GM19351 (cell line): ENCODE measurements around the gene PKN1.
"Not testable (repeated sequence)": the region's sequence is repeated elsewhere in the genome, so short reads cannot be mapped to it uniquely, and the experiment has no call there.

Source experiments
- ATAC-seq: cut with Tn5 transposase; IDR thresholded peaks from one replicate; pipeline ENCODE4 v1.9.1; 2021; ENCODE audit warnings: mild to moderate bottlenecking, moderate library complexity; ENCODE audit not compliant: unreplicated experiment

Gene PKN1

DNA sequence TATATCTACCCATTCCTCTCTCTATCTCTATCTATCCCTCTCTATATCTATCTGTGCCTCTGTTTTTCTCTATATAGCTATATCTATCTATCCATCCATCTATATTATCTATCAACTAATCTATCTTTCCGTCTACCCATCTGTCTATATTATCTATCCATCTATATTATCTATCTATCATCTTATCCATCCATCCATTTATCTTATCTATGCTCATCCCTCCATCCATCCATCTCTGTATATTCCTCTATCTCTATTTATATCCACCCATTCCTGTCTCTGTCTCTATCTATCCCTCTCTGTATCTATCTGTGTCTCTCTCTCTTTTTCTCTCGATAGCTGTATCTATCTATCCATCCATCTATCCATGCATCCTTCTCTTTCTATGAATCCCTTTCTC lies 27.8 kb downstream of the PKN1 start:
- no peak for ATAC-seq

DNA sequence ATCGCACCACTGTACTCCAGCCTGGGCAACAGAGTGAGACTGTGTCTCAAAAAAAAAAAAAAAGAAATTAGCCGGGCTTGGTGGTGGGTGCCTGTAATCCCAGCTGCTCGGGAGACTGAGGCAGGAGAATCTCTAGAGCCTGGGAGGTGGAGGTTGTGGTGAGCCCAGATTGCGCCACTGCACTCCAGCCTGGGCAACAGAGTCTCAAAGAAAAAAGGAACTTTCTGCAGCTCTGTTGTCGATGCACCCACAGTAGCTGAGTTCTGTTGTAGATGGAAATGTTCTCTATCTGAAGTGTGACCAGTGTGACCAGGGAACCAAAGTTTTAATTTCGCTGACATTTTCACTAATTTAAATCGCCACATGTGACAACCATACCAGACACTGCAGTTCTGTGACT lies 29.3 kb downstream of the PKN1 start:
- ATAC-seq: not testable (repeated sequence)

DNA sequence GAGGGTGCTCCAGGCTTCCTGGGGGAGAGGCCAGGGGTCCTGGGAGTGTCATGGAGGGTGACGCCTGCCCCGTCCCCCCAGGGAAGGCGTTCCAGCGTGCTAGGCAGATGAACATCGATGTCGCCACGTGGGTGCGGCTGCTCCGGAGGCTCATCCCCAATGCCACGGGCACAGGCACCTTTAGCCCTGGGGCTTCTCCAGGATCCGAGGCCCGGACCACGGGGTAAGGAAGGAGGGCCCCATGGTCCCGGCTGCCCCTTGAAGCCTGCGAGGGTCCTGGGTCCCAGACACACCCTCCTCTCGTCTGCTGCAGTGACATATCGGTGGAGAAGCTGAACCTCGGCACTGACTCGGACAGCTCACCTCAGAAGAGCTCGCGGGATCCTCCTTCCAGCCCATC lies 30.6 kb downstream of the PKN1 start:
- no peak for ATAC-seq

DNA sequence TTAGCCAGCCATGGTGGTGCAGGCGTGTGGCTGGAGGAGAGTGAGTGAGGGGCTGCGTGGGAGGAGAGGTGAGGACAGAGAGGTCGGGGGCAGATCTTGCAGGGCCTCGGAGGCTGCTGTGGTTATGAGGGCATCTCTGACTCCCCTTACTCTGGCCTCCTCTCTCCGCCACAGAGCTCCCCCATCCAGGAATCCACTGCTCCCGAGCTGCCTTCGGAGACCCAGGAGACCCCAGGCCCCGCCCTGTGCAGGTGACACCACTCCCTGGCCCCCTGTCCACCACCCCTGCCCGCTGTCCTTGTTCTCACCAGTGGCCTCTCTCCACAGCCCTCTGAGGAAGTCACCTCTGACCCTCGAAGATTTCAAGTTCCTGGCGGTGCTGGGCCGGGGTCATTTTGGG lies 34.3 kb downstream of the PKN1 start:
- ATAC-seq: no peak

DNA sequence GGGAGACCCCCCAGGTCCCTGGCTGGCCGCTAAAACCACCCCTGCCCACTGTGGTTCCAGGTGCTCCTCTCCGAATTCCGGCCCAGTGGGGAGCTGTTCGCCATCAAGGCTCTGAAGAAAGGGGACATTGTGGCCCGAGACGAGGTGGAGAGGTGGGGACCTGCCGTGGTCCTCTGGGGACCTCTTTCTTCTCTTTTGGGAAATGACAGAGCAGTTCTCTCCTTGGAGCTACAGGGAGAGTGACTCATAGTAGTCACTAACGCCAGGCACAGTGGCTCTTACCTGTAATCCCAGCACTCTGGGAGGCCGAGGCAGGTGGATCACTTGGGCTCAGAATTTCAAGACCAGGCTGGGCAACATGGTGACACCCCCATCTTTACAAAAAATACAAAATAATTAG lies 34.7 kb downstream of the PKN1 start:
- ATAC-seq: no peak

DNA sequence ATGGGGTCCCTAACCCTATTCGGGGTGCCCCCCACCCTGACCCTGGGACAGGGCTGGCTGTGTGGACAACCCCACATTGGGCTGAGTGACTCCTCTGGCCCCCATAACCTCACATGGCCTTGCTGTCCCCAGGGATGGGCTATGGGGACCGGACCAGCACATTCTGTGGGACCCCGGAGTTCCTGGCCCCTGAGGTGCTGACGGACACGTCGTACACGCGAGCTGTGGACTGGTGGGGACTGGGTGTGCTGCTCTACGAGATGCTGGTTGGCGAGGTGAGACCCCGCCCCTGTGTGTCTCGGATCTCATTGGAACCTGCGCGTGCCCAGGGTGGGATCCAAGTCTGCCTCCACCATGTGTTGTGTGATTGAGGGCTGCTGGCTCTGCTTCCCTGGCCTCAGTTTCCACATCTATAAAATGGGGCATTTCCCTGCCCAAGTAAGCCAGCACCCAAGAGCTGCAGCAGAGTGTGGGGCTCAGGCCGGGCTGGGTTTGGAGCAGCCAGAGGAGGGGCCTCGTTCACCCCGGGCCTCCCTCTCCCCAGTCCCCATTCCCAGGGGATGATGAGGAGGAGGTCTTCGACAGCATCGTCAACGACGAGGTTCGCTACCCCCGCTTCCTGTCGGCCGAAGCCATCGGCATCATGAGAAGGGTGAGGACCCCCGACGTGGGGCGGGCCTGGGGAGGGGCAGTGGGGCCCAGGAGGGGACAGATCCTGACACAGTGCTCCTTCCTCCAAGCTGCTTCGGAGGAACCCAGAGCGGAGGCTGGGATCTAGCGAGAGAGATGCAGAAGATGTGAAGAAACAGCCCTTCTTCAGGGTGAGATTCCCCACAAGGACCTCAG lies 37.1 kb downstream of the PKN1 start:
- no peak for ATAC-seq

DNA sequence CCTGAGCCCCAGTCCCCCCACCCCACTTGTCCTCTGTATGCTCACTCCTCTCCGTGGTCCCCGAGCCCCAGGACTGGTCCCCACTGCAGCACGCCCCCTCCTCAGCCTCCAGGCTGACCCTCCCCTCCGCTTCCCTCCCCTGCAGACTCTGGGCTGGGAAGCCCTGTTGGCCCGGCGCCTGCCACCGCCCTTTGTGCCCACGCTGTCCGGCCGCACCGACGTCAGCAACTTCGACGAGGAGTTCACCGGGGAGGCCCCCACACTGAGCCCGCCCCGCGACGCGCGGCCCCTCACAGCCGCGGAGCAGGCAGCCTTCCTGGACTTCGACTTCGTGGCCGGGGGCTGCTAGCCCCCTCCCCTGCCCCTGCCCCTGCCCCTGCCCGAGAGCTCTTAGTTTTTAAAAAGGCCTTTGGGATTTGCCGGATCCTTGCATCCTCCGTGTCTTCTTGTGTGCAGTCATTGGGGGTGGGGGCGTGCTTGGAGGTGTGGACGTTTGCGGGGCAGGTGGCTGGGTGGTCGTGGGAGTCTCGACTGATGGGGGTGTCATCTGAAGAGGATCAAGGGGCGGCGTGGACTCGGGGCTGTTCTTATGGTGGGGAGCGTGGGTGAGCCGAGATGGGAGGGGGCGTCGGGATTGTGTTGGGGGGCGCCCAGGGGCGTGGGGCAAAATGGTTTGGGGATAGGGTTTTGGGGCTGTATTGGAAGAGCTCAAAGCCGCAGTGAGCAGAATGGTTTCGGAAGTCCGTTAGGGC lies 38.5 kb downstream of the PKN1 start:
- ATAC-seq: no peak

DNA sequence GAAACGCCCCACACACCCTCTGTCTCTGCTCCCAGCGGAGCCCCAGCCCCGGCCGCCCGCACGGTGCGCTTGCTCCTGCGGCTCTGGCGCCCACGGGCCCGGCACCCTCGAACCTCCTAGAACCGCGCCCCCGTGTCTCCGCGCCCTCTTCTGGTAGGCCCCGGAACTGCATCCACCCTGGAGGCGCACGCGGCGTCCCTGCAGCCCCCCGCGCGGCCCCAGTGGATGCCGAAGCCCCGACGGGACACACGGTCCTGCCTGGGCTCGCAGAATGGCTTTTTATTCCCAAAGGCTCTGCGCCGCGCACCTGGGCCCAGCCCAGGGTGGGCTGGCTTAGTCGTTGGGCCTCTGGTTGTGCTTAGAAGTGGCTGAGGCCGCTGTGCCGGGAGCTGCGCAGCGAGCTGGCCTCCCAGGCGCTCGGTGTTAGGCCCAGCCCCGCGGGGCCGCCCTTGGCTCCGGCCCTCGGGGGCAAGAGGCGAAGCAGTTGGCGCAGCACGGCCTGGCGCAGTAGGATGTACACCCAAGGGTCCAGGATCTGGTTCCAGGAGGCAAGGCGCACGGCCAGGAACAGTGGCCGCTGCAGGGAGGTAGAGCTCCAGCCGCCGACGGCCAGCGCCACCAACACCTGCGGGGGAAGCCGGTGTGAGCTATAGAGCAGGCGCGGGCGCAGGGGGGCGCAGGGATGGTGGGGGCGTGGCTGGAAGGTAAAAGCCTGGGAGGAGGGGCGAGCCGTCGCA lies 39.3 kb downstream of the PKN1 start:
- no peak for ATAC-seq

DNA sequence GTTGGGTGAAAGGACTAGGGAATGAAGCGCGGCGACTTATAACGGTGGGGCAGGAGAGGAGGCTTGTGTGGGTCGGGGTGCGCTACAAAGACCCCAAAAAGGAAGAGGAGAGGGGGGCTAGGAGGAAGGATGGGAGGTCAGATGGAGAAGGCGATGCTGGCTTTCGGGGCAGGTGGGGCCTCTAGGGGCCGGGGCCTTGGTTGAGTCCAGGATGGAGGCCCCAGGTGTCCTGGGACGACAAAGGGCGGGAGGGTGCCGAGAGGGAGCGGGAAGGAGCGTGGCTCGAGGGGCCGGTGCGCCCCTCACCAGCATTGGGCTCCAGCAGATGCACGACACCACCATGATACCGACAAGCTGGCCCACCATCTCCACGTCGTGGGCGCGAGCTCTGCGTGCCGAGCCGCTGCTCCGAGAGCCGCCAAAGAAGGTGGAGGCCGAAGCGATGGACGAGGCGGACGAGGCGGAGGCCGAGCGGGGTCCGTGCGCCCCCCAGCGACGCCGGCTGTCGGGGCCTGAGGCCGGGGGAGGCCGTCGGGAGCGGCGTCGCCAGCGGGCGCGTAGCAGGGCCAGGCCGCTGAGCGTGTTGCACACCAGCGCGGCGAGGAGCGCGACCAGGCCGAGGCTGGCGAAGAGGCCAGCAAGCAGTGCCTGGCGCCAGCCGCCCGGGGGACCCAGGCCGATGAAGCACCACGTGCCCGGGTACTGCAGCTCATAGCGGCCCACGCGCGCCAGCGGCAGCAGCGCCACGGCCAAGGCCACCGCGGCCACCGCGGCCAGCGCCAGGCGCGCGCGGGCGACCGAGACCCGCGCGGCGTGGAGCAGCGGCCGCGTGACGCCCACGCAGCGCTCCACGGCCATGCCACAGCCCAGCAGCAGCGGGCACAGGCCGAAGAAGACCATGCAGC lies 40.2 kb downstream of the PKN1 start:
- ATAC-seq: no peak

DNA sequence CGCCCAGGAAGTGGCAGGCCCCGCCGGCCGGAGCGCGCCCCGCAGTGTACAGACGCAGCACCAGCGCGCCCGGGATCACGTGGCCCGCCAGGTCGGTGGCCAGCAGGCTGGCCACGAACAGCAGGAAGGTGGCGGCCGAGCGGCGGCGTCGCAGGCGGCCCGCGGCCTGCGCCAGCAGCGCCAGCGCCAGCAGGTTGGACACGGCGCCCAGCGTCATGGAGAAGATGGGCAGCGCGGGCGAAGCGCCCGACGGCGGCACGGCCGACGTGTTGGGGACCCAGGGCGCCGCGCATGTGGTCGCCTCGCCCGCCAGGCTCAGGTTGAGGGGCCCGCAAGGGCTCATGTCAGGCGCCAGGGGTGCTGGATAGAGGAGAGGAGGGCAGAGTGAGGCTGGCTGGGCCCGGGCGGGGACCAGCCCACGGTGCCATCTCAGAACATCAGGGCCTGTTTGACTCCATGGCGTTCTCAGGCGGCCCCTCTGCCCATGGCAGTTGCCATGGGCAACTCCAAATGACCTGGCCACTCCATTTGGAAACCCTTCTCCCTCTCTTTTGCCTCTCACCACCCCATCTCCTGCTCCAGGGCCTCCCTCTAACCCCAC lies 41.0 kb downstream of the PKN1 start:
- ATAC-seq: no peak

DNA sequence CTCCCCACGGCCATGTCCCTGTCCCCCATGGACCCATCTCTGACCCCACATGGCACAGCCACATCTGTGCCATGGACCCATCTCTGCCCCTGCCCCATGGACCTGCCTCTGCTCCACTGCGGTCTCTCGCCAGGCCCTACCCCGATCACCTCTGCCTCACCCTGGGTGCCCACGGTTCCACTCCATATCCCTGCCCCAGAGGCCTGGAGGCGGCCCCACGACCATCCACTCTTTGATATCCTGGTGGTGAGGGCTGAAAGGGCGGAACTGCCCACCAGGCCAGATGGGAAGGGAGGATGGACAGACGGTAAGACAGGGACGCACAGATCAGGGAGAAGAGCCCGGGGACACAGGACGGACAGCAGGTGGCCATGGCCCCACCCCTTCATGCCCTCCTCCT lies 41.7 kb downstream of the PKN1 start:
- no peak for ATAC-seq

DNA sequence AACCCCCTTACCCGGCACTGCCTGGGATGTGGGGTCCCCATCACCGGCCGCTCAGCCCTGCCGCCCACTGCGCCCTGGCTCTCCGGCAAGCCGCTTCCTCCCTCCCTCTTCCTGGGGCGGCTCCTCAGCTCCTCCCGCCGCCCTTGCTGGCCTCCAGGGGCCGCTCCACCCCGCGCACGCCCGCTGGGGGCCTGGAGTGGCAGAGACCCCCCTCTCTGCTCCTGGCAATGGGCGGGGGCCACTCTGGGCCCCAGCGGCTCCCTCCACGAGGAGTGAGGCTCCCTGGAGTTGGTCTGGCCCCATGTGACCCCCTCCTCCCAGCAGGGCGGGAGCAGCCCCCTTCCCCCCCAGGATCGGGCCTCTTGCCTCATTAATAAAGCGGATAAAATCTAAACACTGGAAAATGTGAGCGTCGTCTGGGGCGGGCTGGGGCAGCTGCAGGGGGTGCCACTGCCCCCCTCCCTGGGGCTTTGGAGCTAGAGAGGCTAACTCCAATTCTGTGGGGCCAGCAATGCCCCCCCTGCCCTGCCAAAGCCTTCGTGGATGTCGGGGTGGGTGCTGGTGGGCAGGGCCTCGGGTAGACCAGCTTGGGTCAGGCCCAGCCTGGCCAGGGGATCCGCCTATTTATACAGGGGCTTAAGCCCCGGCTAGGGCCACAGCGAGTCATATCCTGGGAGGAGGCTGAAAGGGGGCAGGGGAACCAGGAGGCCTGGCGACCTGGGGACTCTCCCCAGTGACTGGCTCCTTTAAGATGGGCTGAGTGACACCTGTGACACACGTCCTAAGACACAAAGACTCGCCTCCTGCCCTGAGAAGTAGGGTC lies 42.4 kb downstream of the PKN1 start, which contains the start of gene PTGER1:
Gene PTGER1 (minus strand): TSS at position 104 of the 823 bp plus-strand sequence. CDS start 1,034 bp downstream, outside the sequence.
- ATAC-seq: no peak

DNA sequence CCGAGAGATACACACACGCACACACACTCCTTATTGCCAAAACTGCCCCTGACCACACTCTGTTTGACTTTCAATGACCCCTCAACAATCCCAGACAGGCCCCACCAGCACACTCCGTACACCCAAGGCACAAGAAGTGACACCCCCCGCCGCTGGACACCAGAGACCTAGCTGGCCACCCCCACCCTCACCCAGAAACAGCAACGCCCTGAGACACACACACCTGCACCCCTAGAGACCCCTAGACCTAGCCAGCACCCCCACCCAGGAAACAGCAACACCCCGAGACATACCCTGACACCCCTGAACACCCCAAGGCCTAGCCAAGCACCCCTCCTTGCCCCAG lies 43.2 kb downstream of the PKN1 start:
- no peak for ATAC-seq

DNA sequence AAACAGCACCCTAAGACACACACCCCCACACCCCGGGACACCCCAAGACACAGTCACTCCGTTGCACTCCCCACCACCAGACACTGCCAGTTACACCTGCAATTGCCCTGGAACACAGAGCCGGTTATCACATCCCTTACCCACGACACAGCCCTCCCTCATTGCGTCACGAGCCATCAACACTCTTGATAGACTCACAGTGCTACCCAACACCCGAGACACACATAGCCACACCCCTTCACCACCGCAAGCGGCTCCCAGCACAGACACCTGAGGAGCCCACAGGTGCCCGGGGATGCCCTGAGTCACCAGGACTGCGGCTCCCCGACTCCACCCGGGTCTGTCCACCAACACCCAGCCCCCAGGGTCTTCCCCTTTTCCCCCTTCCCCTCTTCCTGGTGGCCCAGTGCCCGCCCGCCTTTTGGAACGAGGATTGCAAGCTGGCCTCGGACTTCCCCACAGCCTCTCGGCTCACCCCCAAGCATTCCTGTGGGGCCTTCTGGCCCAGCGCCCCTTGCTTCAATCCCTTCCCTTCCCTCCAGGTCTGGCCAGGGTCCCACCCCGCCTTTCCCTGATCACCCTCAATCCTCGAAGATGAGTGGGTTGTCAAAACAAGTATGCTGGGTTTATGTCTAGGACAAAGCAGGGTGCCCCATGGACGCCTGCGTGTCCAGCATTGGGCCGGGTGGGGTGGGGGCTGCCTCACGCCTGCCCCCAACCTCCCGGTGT lies 43.7 kb downstream of the PKN1 start:
- no peak for ATAC-seq

DNA sequence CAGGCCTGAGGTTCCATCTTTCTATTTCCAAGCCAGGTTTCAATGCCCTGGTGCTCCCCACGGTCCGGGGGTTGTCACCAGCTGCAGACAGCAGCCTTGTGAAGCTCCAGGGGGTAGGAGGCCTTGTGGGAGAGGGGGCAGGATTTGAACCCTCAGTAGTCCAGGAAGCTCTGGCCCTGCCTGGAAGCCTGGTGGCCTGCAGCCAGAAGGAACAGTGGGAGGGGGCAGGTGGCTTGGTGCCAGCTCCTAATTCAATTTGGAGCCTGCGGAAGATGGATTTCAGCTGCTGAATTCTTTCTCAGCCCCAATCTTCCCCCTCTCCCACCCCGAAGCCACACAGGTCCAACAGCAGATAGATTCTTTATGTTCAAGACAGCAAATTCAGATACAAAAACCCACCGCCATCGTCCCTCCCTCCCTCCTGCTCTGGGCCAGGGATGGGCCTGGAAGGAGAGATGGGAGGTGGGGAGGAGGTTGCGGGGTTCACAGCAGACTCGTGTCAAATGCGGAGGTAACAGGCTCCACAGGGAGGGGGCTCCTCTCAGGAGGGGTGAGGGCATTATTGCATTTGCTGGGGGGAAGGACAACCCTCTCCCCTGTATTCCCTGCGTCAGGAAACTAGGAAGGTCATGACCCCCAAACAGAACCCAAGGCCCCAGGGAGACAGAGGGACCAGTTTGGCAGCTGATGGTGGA lies 44.5 kb downstream of the PKN1 start:
- no peak for ATAC-seq

DNA sequence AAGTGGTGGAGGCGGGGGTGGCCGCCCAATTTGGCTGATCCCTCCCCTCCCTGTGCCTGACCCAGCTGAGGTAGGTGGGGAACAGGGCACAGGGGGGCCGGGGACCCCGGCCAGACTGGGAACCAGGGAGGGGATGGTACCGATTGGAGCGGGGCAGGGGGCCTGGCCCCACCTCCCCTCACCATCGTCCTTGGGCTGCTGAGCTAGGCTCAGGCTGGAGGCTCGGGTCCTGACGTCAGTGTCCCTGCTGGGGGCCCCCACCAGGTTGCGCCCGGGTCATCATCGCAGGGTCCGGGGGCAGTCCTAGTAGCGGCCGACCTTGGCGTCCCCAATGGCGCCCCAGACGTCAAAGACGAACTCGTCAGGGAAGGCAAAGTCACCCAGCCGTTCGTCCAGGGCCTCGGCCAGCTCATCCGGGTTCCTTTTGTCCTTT lies 45.0 kb downstream of the PKN1 start:
- no peak for ATAC-seq

DNA sequence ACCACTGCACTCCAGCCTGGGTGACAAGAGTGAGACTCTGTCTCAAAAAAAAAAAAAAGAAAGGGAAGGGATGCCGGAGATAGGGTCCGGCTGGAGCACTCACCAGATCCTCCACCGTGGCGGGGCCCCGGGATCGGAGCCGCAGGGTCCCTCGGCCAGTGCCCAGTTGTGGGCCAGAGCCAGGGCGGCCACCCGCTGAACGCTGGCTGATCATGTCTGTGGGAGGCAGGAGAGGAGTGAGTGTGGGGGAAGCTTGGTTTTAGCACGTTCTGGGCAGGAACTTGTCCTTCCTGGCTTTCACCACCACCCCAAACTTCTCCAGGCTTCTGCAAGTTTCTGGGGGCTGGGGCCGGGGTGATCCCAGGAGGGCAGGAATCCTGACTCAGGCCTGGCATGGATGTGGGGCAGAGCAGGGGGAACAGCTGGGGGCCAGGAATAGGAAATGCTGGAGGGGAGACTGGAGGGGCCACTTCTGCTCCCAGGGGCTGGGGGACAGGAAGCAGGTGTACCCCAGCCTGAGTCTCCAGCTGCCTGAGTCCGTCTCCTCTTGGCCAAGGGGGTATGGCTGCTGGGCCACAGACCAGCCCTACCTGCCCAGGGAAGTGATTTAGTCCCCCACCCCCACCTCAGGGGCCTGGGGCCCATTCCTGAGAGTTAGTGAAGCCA lies 46.3 kb downstream of the PKN1 start:
- no peak for ATAC-seq
